Measurements from ENCODE around the gene DTX3L. TPM values are rescaled to one million over a fixed set of nuclear protein-coding genes. Genes with fewer than 3 reads are reported as not detected.

Gene DTX3L
- polyA plus RNA-seq, 3 donors: 8.6 to 29.0 (median 17.7) TPM

- Mint-ChIP-seq H3K9me3 (peaks cover 16 to 22% (median 20%) of the 10 kb centered on the region in 7 donors), H3K27me3 (ENCODE audit: low read depth in 3 of 3) (peaks cover 0 to 6% (median 4%) of the 10 kb centered on the region in 3 donors), H3K4me1 (peaks cover 33% of the 10 kb centered on the region), H3K27ac (peak overlapping the region in 2 of 7 donors; percentile 91 to 95), H3K36me3 (peaks cover 21 to 26% of the 10 kb centered on the region in 2 donors), H3K4me3 (peak overlapping the region; percentile 89 to 98)
- Histone ChIP-seq H3K36me3 (replicated peaks in 1 of 2; ENCODE audit: control insufficient read depth in 1 of 2, insufficient read depth in 2 of 2, low read length in 2 of 2) (peaks cover 10 to 19% of the 10 kb centered on the region in 2 donors), H3K9me3 (replicated peaks in 1 of 2; ENCODE audit: control insufficient read depth in 1 of 2, insufficient read depth in 1 of 2, low read length in 2 of 2) (peaks cover 9 to 18% of the 10 kb centered on the region in 2 donors), H3K79me2 (ENCODE audit: insufficient read depth, low read length) (no peaks in the 10 kb centered on the region), H3K27ac (ENCODE audit: low read depth in 1 of 2, low read length in 2 of 2) (no peak overlapping the region), H3K4me2 (replicated peaks; ENCODE audit: extremely low read depth, low read length, poor library complexity, severe bottlenecking) (peak overlapping the region; percentile 89), H3K9ac (ENCODE audit: insufficient read depth, low read length, poor library complexity, severe bottlenecking) (peak overlapping the region; percentile 72), H4K20me1 (ENCODE audit: insufficient read depth, low read length) (peaks cover 5% of the 10 kb centered on the region), H3K4me3 (replicated peaks in 1 of 3; ENCODE audit: low read depth in 2 of 3, low read length in 3 of 3) (peak overlapping the region; percentile 49 to 80 (median 54)), H2AFZ (ENCODE audit: insufficient read depth, low read depth, low read length, poor library complexity, severe bottlenecking) (peak overlapping the region; percentile 95), H3K27me3 (ENCODE audit: control insufficient read depth in 2 of 2, insufficient read depth in 2 of 2, low read length in 2 of 2) (no peaks in the 10 kb centered on the region), H3K4me1 (ENCODE audit: control insufficient read depth in 1 of 2, insufficient read depth in 2 of 2, low read length in 2 of 2) (peaks cover 8 to 11% of the 10 kb centered on the region in 2 donors)
- no peak for DNase-seq
- intact Hi-C loops (cut with micrococcal nuclease): no loop called here
- WGBS (ENCODE audit: insufficient coverage): no CpG with 5 or more reads among the region's 5 CpGs
- TF ChIP-seq CTCF (IDR thresholded peaks at IDR 0.05): no peak
These were observed 14.1 kb downstream of the DTX3L start for GRCh38 chr3:122578069-122578740.

GRCh38 chr3:122580470-122580869 is 16.3 kb downstream of the DTX3L start:
- H2AFZ ChIP-seq (ENCODE audit: insufficient read depth, low read depth, low read length, poor library complexity, severe bottlenecking): no peak overlapping the region
- no peaks in the 10 kb centered on the region for H3K36me3 ChIP-seq (replicated peaks in 1 of 2; ENCODE audit: control insufficient read depth in 1 of 2, insufficient read depth in 2 of 2, low read length in 2 of 2)
- Mint-ChIP-seq H3K9me3 (peaks cover 16 to 29% (median 27%) of the 10 kb centered on the region in 7 donors), H3K4me1 (peaks cover 32% of the 10 kb centered on the region), H3K27ac (no peak overlapping the region), H3K36me3 (peaks cover 3 to 6% of the 10 kb centered on the region in 2 donors), H3K4me3 (no peak overlapping the region), H3K27me3 (ENCODE audit: low read depth in 3 of 3) (peaks cover 0 to 6% (median 2%) of the 10 kb centered on the region in 3 donors)
- H3K4me1 ChIP-seq (ENCODE audit: control insufficient read depth in 1 of 2, insufficient read depth in 2 of 2, low read length in 2 of 2): peaks cover 5 to 8% of the 10 kb centered on the region in 2 donors
- no peaks in the 10 kb centered on the region for H4K20me1 ChIP-seq (ENCODE audit: insufficient read depth, low read length)
- H3K27ac ChIP-seq (ENCODE audit: low read depth in 1 of 2, low read length in 2 of 2): no peak overlapping the region
- peak in 1 of 3 donors; percentile 5 for DNase-seq
- no peaks in the 10 kb centered on the region for H3K27me3 ChIP-seq (ENCODE audit: control insufficient read depth in 2 of 2, insufficient read depth in 2 of 2, low read length in 2 of 2)
- TF ChIP-seq CTCF (IDR thresholded peaks at IDR 0.05): no peak
- no CpG with 5 or more reads among the region's 3 CpGs for WGBS (ENCODE audit: insufficient coverage)
- no peak overlapping the region for H3K4me3 ChIP-seq (replicated peaks in 1 of 3; ENCODE audit: low read depth in 2 of 3, low read length in 3 of 3)
- H3K9me3 ChIP-seq (replicated peaks in 1 of 2; ENCODE audit: control insufficient read depth in 1 of 2, insufficient read depth in 1 of 2, low read length in 2 of 2): peaks cover 10 to 18% of the 10 kb centered on the region in 2 donors
- no peaks in the 10 kb centered on the region for H3K79me2 ChIP-seq (ENCODE audit: insufficient read depth, low read length)
- intact Hi-C loops (cut with micrococcal nuclease): no loop called here
- no peak overlapping the region for H3K9ac ChIP-seq (ENCODE audit: insufficient read depth, low read length, poor library complexity, severe bottlenecking)
- H3K4me2 ChIP-seq (replicated peaks; ENCODE audit: extremely low read depth, low read length, poor library complexity, severe bottlenecking): no peak overlapping the region
